PC-3 (cell line): ENCODE measurements around the gene TAS1R1.

Experiments
- CTCF ChIP-seq: fragments of 300-600 bp; sonication (generic); conservative IDR thresholded peaks from 2 replicates; pipeline ENCODE4 v1.5.1; 2017; ENCODE audit warnings: antibody characterized with exemption, low read depth, mild to moderate bottlenecking, low read length
- EZH2 ChIP-seq: fragments of 300-600 bp; sonication (generic); IDR thresholded peaks from one replicate; pipeline ENCODE4 v1.6.1; 2017; ENCODE audit warnings: antibody characterized with exemption, mild to moderate bottlenecking, low read length; ENCODE audit not compliant: unreplicated experiment
- EZH2phosphoT487 ChIP-seq: fragments of 300-600 bp; sonication (generic); IDR thresholded peaks from 2 replicates; pipeline ENCODE4 v1.6.1; 2018; ENCODE audit warnings: mild to moderate bottlenecking, antibody characterized with exemption, low read length, borderline replicate concordance

DNA sequence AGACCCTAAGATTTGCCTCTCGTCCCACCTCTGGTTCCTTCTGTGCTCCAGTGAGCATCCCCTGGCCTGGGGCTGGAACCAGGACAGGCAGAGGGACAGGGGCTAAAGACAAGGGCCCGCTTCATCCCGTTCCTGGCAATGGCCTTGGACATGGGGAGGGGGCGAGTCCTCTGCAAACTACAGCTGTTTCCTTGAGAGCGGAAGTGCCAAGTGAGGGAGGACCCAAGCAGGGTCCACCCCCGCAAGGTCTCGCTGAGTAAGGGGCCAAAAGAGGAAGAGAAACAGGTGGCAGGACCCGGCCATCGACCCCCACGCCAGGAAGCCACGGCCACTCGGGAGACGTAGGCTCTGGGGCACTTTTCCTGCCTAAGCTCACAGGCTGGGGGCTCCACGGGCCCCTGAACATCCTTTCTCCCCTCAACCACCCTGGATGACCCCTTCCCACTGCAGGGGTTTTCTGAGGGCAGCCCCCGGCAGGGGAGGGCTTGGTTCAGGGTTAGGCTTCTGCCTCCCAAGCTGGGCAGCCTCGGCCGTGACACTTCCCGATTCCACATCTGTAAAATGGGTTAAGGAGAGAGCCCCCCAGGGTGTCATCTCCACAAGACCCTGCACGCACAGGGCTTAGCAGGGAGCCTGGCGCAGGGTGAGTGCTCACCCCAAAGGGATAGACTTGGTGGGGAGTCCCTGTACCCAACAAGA lies 45.7 kb upstream of the TAS1R1 start:
- no peak for TF ChIP-seq CTCF
- TF ChIP-seq EZH2, result no peak
- no peak for TF ChIP-seq EZH2phosphoT487
